GM19025 (cell line): Measurements from ENCODE around the gene KCNT1.
"Not testable (repeated sequence)": the region's sequence is repeated elsewhere in the genome, so short reads cannot be mapped to it uniquely, and the experiment has no call there.

Source experiments
- ATAC-seq: cut with Tn5 transposase; IDR thresholded peaks from one replicate; pipeline ENCODE4 v1.9.1; 2021; ENCODE audit warnings: mild to moderate bottlenecking, low read depth, moderate library complexity; ENCODE audit not compliant: unreplicated experiment

The KCNT1 gene

GRCh38 chr9:135701959-135702721 lies at the start of gene KCNT1:
Gene KCNT1, plus strand, starts transcription at chr9:135702185. Its CDS starts 74 bp downstream, at chr9:135702259.
- ATAC-seq = no peak

GRCh38 chr9:135655317-135655716 lies 46.7 kb upstream of the KCNT1 start:
- no peak for ATAC-seq

- no peak for ATAC-seq
These were observed 44.6 kb upstream of the KCNT1 start for GRCh38 chr9:135657416-135657815.

- no peak for ATAC-seq
These were observed 42.7 kb upstream of the KCNT1 start for GRCh38 chr9:135659252-135659651.

- ATAC-seq = no peak
These were observed 41.6 kb upstream of the KCNT1 start for GRCh38 chr9:135660407-135660806.

GRCh38 chr9:135661816-135662560 lies 40.0 kb upstream of the KCNT1 start:
- ATAC-seq = no peak

GRCh38 chr9:135662758-135663450 lies 39.1 kb upstream of the KCNT1 start, which contains the start of gene LCN9:
Gene LCN9, plus strand, starts transcription at chr9:135663309. Its CDS starts 13 bp downstream, at chr9:135663322.
- no peak for ATAC-seq

- no peak for ATAC-seq
These were observed 38.6 kb upstream of the KCNT1 start for GRCh38 chr9:135663451-135663770.

- ATAC-seq = no peak
These were observed 38.1 kb upstream of the KCNT1 start for GRCh38 chr9:135663857-135664256.

- no peak for ATAC-seq
These were observed 37.7 kb upstream of the KCNT1 start for GRCh38 chr9:135664266-135664665.

GRCh38 chr9:135664801-135665794 lies 36.9 kb upstream of the KCNT1 start:
- no peak for ATAC-seq

- no peak for ATAC-seq
These were observed 36.2 kb upstream of the KCNT1 start for GRCh38 chr9:135665795-135666189.

- ATAC-seq = no peak
These were observed 35.2 kb upstream of the KCNT1 start for GRCh38 chr9:135666534-135667462.

GRCh38 chr9:135667463-135668001 lies 34.5 kb upstream of the KCNT1 start:
- ATAC-seq = no peak

- ATAC-seq = not testable (repeated sequence)
These were observed 33.0 kb upstream of the KCNT1 start for GRCh38 chr9:135669018-135669417.

GRCh38 chr9:135669616-135670285 lies 32.2 kb upstream of the KCNT1 start:
- ATAC-seq = no peak

- no peak for ATAC-seq
These were observed 31.0 kb upstream of the KCNT1 start for GRCh38 chr9:135670721-135671590.
